D341Med (cell line): ENCODE results near the gene PAPPA2.
A peak's percentile ranks its signal among the peaks of the same experiment; 100 is the strongest.
"Not testable (repeated sequence)": the region's sequence is repeated elsewhere in the genome, so short reads cannot be mapped to it uniquely, and the experiment has no call there.

Source experiments
- DNase-seq: peaks from one replicate; pipeline ENCODE4 v3.0.0; 2012; ENCODE audit warnings: low spot score

PAPPA2 gene

DNA sequence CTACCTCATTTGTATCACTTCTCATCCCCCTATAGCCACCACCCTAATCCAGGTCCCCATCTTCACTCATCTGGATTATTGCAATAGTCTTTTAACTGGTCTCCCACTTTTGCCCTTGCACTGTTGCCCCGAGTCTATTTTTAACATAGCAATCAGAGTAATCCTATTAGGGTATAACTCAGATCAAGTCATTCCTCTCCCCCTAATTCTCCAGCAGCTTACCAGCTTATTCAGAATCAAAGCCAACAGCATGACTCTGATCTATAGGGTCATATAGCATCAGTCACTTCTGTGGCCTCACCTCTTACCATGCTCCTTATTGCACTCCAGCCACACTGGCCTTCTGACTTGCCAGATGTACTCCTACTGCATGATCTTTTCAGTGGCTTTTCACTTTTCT, 140.7 kb downstream of the PAPPA2 start:
- peak; percentile 67 for DNase-seq

DNA sequence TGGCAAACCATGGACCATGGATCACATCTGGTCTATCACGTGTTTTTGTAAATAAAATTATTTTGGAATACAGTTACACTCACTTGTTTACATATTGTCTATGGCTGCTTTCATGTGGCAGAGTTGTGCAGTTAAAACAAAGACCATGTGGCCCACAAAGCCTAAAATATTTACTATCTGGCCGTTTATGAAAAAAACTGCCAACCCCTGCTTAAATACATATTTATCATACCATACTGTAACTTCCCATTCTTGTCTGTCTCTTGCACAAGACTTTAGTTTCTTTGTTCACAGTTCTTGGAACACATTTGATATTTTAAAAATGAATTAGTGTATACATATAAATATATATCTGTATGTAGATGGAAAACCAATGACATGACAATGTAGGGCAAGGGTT, 141.5 kb downstream of the PAPPA2 start:
- no peak for DNase-seq

DNA sequence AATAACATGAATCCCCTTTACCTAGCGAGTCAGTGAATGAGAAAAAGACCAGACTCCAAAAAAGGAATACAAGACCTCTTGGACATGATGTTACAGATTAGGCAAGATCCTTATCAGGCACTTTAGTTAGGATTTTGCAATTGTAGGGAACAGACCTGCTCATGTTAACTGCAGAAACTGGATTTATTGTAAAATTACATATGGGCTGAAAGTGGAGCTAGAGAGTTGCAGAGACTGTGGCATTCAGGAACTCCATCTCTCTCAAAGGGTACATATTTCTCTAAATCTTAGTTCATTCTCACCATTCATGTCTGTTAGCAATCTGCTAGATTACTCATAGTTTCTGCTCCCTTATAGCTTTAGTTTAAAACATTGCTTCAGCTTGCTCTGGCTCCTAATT, 142.2 kb downstream of the PAPPA2 start:
- DNase-seq, result no peak

DNA sequence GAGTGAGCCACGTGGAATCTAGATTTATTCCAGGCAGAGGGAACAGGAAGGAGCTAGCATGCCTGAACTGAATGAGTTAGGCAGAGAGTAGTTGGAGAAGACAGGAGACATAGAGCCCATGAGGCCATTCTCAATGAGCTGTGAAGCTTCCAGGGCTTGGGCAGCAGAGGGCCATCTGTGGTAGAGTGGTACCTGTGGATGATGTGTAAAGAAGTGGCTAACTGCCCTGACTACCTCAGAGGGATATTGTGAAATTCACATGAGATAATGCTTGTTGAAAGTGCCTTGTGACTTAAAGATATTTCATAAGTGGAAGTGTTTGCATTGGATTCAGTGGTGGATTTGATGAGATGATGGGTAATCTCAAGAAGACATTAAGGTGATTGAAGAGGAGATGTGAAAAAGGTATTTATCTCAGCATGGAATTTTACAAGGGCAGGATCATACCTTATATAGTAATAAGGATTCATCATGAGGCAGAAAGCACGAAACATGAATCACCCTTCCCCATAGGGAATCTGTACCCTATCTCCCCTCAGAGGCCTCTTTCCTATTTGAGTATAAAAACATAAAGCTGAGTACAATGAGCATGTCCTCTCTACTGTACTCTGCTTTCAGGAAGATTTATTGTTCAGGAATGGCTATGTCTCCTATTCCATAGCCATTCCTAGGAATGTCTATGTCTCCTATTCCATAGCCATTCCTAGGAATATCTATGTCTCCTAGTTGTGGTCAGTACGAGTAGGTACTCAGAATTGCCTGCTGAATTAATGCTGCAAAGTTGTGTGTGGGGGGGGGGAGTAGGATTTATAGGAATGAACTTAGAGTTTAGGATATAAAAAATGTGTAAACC, 146.8 kb downstream of the PAPPA2 start:
- DNase-seq, result no peak

DNA sequence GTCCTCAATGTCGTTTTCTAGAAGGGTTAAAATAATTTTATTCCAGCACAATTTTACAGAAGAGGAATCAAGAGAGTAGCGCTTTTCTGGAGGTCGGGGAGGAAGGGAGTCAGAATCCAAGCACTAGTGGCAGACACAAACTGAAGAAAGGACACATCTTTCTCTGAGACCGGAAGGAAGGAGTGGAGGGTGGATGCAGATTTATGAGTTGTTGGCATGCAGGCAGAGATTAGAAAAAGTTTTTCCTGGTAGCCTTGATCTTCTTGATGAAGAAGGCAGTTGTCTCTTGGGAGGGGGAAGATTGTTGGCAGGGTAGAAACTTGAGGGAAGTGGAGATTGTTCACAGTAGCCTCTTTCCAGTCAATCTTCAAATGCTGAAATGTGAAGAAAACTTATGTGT, 149.8 kb downstream of the PAPPA2 start:
- DNase-seq, result no peak

DNA sequence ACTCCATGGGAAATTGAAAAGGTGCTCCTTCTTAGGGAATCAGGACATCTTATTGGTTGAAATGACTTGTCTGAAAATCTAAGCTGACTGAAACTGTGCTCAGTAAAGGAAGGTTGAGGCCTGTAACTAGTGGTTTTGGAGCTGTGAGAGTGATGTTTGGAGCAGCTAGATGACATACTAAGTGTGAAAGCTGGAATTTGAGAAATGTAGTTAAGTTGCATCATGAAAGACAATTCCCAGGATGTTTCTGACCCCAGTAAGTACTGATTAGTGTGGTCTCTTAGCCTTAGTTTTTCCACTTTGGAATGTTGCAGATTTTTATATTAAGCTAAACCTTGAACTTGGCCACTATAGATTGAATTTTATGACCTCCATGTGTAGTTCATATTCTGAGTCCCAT, 154.9 kb downstream of the PAPPA2 start:
- DNase-seq, result no peak

DNA sequence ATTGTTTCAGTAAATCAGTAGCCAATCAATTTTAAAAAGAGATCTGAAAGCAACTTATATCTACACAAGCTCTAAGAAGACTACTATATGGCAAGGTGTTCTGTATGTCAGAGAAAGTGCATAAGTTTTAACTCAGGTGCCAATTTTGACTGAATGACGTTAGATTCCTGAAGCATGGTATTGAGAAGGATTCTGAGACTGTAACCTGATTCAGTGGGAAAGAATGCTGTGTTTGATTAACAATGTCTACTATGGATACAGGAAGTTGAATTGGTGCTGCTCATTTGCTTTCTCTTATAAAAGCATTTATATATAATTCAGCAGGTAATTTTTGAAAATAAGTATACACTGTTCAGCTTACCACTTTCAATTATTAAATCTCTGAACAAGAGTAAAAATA, 156.3 kb downstream of the PAPPA2 start:
- no peak for DNase-seq

DNA sequence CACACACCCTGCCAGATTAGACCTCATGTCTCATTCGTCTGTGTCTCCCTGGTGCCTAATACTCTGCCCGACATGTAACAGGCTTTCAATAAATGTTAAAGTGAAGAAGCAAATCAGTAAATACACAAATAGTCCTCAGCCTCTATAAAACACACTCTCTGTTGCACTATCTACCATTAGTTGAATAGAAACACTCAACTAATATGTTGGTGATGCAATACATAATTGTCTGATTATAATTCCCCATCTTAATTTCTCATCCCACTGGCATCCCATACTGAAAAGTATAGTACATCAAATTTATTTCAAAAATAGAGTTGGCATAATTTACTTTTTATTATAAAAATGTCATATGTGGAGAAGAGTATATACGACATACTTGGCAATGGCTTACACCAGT, 162.4 kb downstream of the PAPPA2 start:
- DNase-seq, result no peak

DNA sequence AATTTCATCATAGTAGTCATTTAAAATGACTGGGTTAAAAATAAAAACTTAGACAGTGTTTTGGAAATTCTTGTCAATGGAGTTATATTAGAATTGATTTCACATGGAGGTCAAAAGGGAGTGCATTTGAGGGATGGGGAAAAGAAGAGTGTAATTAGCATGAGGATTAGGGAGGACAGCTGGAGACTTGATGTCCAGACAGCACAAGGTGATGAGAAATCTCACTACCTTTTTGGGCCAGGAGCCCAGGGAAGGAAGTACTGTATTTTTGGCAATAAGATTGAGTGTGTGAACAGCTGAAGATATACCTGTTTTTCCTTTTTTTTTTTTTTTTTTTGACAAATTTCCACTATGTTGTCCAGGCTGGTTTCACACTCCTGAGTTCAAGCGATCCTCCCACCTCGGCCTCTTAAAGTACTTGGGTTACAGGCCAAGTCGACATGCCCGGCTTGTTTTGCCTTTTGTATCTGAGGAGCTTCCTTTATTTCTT, 163.6 kb downstream of the PAPPA2 start:
- no peak for DNase-seq

DNA sequence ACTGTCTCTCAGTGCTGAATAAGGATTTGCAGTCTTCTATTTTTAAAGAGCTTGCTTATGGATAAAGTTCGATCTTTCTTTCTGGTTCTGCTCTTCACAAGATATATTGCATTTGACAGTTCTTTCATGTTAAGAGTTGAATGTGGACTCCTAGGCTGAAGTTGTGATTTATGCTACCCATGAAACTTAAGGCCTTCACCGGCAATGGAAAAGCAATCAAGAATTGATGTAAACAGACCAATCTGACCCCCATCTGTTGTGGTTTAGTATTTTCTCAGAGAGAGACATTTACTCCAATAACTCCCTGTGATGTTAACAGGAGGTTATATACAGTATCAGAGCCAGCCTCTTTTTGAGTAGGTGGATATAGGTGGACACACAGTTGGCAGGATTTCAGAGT, 165.8 kb downstream of the PAPPA2 start:
- DNase-seq, result no peak

DNA sequence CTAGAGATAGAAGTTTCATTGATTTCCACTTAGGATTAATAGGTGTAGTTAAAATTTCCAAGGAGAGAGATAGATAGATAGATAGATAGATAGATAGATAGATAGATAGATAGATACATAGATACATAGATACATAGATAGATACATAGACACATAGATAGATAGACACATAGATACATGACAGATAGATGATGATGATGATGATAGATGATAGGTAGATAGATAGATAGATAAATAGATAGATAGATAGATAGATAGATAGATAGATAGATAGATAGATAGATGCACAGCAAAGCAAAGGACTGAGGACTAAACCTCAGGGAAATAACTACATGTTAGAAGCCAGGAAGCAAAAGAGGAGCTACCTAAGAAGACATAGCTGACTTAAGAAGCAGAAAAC, 171.8 kb downstream of the PAPPA2 start:
- DNase-seq, result not testable (repeated sequence)

DNA sequence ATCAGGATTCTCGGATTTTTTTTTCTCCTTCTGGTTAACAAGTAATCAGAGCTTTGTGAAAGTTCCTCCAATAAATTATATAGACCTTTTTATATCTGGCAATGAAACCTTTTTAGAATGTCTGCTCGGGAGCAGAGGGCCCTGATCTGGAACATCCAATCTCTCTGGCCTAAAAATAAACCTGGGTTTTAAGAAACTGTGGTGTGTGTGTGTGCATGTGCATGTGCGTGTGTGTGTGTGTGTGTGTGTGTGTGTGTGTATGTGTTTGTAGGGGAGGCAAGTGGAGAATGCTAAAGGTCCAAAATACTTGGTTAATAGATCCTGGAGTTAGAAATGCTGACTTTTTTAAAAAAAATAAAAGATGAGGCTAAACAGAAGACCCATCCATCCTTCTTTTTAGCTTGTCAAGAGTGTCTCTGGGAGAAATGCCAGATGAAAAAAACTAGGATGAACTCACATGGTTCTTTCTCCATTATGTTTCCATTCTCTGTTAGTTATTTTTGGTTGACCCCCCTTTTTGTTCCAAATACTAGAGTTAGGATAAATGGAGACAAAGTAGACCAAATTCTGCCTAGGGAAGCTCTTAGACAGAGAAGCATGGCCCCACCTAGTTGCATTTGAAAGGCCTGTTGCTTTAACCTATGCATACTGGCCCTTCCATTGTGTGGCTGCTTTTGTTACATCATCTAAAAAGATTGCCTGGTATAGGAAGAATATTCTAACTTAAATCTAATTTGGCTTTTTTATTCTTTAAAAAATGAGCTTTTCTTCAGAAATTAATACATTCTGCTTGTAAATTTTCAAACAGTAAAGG, 175.9 kb downstream of the PAPPA2 start:
- DNase-seq, result no peak

DNA sequence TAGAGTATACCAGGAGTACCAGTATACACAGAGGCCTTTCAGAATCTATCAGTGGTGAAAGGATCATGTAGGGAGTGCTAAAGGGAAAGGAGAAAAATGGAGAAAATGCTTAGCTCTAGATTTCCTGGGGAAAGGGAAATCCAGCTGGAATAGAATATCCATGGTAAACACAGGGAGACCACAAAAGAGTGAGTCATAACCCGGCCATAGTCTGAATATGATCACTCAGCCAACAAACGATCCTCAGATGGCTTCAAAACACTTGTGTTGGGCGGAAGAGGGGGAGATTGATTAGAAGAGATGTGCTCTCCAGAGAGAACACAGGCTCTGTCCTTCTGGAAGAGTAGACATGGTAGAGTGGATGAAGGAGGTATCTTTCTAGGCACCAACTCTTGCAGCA, 180.6 kb downstream of the PAPPA2 start:
- DNase-seq, result no peak

DNA sequence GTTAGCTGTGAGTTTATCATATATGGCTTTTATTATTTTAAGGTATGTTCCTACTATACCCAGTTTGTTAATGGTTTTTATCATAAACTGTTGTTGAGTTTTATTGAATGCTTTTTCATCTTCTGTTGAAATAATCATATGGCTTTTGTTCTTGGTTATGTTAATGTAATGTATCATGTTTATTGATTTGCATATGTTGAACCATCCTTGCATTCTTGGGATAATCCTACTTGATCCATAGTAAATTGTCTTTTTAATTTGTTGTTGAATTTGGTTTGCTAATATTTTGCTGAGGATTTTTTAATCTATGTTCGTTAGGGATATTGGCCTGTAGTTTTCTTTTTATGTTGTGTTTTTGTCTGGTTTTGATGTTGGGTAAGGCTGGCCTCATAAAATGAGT, 185.6 kb downstream of the PAPPA2 start:
- no peak for DNase-seq

DNA sequence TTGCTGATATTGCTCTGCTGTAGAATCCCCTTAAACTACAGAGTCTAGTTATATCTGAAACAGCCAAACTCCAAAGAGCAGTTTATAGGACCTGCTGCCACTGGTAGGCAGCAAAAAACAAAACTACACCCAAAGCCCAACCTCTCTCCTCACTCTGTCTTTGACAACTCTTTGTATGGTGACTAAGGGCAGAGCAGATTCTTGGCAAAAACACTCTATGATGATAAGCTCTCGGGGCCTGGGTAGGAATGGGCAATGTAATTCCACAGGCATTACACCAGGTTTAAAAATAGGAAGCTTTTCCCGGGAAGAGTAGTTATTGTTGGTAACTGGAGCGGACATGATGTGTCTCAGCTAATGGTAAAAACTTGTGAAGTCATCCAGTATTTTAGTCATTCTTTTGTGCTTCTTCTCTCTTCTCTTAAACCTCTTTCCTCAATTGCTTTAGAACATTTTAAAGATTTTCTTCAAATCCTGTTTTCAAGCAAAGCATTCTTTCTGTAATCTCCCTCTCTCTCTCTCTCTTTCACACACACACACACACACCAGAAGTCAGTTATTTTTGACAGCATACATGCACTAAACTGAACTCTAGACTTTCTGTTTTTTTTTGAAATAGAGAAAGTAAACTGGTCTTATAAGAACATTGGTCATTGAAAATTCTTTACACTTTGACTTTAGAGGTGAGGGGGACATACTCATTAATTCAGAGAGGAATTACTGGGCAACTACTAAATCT, 193.5 kb downstream of the PAPPA2 start:
- no peak for DNase-seq

DNA sequence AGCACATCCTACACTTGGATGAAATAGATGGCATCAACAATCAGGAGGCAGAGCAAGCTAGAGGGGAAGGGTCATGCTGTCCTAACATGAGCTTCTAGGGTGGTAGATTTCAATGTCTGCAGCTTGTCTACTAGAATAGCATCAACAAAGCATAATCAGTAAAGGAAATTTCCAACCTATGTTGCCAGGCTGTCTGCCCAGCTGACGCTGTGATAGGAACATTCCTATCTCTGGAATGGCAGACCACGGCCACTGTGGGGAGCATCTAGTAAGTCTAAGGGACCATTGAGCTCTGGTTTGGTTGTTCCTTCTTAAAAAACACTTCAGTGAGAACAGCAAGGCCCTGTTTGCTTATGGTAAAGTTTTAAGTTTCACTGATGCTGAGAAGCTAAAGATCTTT, 206.8 kb downstream of the PAPPA2 start:
- no peak for DNase-seq

DNA sequence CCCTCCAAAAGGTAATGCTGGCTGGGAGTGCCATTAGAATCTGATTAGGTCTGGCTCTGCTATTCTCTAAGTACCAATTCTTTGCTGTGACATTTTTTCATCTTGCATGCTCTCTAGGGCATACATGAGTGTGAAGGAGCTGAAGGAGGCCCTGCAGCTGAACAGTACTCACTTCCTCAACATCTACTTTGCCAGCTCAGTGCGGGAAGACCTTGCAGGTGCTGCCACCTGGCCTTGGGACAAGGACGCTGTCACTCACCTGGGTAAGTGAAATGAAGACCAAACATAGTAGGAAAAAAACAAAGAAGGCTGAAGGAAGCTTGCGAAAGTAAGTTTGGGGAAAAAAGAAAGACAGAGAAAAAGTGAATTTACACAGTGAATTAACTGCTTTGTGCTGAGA, 207.9 kb downstream of the PAPPA2 start:
- DNase-seq, result no peak

DNA sequence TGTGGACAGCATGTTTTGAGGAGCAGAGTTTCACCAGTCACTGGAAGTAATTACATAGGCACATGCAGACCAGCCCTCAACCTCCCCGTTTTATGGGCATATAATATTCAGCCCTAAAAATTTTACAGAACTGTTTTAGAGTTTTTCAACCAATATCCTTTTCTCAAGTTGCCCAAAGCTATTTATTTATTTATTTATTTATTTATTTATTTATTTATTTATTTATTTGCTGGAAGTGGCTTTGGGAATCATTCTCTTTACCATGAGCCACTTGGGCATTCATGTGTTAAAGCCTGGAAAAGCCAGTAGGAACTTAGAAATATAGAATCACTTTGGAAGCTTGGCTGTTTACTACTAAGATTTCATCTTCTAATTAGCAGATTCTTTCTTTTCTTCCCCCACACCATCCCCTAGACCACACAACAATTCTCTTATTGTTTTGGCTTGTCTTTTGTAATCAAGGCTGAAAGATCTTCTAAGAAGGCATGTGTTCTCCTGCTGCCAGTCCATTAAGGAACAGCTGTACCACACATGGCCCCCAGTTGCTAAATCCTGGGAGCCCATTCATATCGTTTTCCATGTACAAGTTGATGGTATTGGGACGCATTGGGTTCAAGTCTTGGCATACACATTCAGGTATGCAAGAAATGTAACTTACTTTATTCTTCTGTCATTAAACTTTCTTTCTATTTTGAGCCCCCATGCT, 220.0 kb downstream of the PAPPA2 start:
- no peak for DNase-seq

DNA sequence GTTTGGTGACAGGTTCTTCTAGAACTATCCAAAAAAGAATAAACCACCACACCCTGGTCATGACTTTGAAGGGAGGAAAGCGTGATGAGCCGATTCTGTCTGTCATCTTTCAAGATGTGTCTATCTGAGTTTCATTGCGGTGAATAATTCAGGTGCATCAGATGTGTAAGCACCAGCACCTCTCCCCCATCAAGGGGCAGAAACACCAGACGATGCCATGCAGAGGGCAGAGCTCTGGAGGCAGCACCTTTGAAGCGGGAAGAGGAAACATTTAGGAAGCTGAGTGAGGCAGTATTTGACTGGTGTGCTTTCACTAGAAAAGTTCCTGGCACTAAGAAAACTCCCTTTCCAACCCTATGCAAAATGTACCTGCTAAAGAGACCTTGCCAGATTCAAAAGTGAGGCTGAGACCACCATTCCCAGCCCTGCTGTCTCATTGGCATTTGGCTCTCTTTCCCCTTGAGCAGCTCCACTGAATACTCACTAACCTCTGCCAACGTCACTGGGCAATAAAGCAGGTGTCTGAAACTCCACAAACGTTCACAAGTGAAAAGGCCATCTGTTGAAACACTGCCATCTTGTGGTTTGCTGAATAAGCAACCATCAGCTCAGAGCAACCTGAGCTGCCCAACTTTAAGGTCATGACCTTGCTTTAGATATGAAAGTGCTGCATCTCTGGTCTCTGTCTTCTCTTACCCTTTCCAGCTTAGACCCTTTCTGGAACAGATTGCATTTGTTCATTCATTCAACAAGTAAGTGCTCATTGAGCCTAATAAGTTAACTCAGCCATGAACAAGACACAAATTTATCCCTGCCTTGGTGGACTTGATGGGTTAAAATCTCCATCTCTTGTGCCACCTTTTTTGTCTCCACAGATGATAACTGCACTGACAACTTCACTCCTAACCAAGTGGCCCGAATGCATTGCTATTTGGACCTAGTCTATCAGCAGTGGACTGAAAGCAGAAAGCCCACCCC, 228.6 kb downstream of the PAPPA2 start:
- DNase-seq, result peak; percentile 73

DNA sequence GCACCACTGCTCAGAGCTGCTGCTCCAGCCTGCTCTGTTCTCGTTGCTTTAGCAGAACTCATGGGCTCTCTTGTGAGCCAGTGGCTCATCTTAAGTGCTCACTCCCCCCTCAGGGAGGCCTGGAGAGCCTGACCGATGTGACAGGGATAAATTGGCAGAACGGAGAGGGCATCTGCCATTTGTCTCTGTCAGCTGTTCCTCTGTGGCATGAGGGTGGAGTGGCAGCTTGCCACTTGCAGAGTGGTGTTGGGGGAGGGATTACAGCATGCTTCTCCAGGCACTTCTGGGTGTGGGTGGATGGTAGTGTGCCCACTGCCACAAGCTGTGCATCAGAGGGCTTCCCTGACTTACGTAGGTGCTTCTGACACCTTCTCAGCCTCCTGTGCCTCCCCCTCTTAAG, 229.5 kb downstream of the PAPPA2 start:
- peak; percentile 44 for DNase-seq
